ENCODE measurements around the gene PIK3R4.

The PIK3R4 gene

DNA sequence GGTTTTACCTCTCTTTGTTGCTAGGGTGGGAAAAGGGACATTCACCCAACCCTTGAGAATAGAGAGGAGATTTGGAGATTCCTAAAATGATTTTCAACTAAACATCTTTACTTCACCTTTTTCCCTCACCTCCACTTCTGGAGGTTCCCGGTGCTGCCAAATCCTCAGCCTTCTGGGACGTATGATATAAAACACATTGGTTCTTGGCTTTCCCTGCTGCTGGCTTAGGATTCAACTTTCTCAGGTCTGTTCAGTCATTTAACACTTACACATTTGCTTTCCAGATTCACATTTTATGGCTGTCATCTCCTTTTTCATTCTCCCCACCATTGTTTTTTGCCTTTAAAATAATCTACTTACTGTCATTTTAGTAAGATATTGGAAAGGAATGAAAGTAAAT is 106.6 kb downstream of the PIK3R4 start:
- DNase-seq (ENCODE audit: low read depth): no peak

GRCh38 chr3:130636480-130637234 is 110.0 kb downstream of the PIK3R4 start:
- DNase-seq (ENCODE audit: low read depth): no peak

GRCh38 chr3:130635978-130636377 is 110.7 kb downstream of the PIK3R4 start:
- DNase-seq (ENCODE audit: low read depth): no peak

- no peak for DNase-seq (ENCODE audit: low read depth)
Measured at GRCh38 chr3:130635285-130635684, 111.3 kb downstream of the PIK3R4 start.

Measured in CMK (cell line).